ENCODE data around the gene SLC5A10. TPM values are rescaled to one million over a fixed set of nuclear protein-coding genes. Genes with fewer than 3 reads are reported as not detected.
A peak's percentile ranks its signal among the peaks of the same experiment; 100 is the strongest.

The SLC5A10 gene
- total RNA-seq, 2 donors from 2014 or later = not detected

DNA sequence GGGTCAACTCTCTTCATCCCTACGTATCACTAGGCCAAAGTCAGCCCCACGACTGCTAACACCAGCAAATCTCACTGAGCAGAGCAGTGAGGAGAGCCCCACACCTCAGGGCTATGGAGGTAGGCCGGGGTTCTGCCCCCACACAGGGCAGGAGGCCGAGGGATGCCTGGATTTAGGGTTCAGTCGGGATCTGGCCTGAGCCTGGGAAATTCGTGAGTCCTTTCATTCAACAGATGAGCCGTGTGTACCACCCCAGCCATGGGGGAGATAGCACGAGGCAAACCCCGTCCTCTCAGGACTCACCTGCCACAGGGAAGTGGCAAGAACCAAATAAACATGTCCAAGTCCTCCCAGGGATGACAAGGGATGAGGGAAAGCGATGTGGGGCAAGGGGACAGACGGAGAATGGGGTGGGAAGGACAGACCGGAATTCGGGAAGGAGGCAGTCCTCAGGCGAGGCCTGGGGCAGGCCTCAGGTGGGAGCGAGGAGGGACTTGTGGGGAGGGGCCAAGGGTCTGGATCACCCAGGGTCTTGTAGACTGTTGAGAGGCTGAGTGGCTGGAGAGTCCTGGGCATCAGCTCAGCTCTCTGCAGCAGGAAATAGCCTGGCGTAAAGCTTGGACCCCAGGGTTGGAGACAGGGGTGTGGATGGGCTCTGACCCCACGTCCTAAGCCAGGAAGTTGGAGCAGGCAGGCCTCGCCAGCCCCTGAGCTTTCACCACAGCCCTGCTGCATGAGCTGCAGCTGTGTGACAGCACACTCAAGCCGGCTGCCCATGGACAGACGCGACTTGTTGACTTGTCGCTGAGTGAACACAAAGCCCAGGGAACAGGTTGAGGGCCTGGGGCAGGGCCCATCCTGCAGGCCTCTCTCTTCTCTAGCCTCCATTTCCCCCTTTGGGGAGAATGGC, 60.5 kb downstream of the SLC5A10 start:
- H3K9me3 ChIP-seq (ENCODE audit: control insufficient read depth, low read length, poor library complexity, severe bottlenecking) = no peaks in the 10 kb centered on the region
- Mint-ChIP-seq H3K27me3 (peaks cover 7% of the 10 kb centered on the region), H3K4me1 (peaks cover 8% of the 10 kb centered on the region), H3K4me3 (peak overlapping the region; percentile 33), H3K27ac (no peak overlapping the region), H3K36me3 (ENCODE audit: low read depth) (no peaks in the 10 kb centered on the region)
- ATAC-seq = no peak
- DNase-seq = no peak

DNA sequence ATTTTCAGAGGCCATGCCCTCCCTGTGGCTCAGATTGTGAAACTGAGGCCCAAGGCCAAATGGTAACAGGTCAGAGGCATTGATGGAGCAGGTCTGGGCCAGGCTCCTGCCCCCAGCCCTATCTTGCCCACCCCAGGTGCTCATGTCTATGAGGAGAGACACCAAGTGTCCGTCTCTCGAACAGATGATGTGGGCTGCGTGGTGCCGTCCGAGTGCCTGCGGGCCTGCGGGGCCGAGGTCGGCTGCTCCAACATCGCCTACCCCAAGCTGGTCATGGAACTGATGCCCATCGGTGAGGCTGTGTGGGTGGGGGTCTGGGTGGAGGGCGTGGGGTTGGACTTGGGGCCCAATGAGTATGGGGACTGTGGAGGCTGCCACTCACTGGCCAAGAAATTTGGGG, 61.3 kb downstream of the SLC5A10 start:
- no peak for DNase-seq
- no peak overlapping the region for H3K4me3 Mint-ChIP-seq
- H3K27ac Mint-ChIP-seq = no peak overlapping the region
- H3K36me3 Mint-ChIP-seq (ENCODE audit: low read depth) = no peaks in the 10 kb centered on the region
- H3K4me1 Mint-ChIP-seq = peaks cover 8% of the 10 kb centered on the region
- H3K27me3 Mint-ChIP-seq = peaks cover 7% of the 10 kb centered on the region
- H3K9me3 ChIP-seq (ENCODE audit: control insufficient read depth, low read length, poor library complexity, severe bottlenecking) = no peaks in the 10 kb centered on the region
- no peak for ATAC-seq

DNA sequence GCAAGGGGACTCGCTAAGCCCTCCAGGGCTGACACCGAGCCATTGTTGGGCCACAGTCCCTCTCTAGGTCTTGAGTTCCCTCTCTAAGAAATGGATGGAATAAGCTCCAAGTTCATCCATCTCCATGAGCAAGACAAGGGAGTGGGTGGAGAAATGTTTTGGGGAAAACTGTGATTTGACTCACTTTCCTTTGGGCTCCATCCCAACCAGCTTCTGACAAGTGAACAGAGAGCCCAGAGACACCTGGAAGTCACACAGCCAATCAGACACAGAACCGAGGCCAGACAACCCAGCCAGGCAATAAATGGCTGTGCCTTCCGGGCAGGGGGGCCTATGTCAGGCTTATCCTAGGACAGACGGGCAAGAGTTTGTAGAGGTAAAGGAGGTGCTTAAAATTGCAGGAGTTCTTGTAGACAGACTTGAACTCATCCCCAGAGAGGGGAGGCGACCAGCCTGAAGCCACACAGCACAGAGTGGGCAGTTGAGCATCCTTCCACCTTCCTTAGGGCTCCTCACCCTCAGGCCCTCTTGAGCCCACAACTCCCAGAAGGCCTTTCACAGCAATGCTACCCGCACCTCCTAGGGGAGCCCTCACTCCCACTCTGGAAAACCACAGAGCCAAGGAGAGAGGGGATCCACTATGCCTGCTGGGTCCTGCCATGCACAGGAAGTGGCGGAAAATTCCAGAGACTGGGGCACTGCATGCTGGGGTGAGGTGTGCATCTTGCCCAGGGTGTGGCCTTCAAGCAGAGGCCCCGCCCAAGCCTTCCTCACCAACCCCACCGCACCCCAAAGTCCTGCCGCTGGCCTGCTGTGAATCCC, 62.1 kb downstream of the SLC5A10 start:
- H3K27me3 Mint-ChIP-seq = peaks cover 7% of the 10 kb centered on the region
- no peak for DNase-seq
- no peaks in the 10 kb centered on the region for H3K36me3 Mint-ChIP-seq (ENCODE audit: low read depth)

DNA sequence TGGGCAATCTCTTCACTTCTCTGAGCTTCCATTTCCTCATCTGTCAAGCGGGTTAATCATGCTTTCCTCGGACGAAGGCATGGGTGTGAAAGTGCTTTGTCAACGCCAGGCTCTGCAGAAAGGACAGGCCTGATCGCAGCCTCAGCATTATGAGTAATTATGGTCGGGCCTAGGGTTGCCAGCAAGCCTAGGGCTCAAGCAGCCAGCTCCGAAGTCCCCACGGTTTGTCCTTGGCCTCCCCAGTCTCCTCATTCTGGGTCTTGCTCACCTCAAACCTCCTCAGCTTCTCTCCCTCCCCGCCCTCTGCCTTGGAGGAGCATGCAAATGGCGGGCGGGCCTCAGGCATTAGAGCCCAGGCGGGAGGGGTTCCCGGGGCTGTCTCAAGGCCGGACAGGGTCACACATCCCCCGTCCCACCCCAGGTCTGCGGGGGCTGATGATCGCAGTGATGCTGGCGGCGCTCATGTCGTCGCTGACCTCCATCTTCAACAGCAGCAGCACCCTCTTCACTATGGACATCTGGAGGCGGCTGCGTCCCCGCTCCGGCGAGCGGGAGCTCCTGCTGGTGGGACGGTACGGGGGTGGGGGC, 62.8 kb downstream of the SLC5A10 start:
- H3K4me3 Mint-ChIP-seq = no peak overlapping the region
- H3K9me3 ChIP-seq (ENCODE audit: control insufficient read depth, low read length, poor library complexity, severe bottlenecking) = no peaks in the 10 kb centered on the region
- H3K27me3 Mint-ChIP-seq = peaks cover 7% of the 10 kb centered on the region
- no peak overlapping the region for H3K27ac Mint-ChIP-seq
- peaks cover 15% of the 10 kb centered on the region for H3K4me1 Mint-ChIP-seq
- no peak for DNase-seq
- H3K36me3 Mint-ChIP-seq (ENCODE audit: low read depth) = no peaks in the 10 kb centered on the region
- ATAC-seq = no peak

More for the DNA sequence above, 62.1 kb downstream of the SLC5A10 start:
- no peak overlapping the region for H3K27ac Mint-ChIP-seq
- no peak for ATAC-seq
- no peak overlapping the region for H3K4me3 Mint-ChIP-seq
- H3K4me1 Mint-ChIP-seq = peaks cover 14% of the 10 kb centered on the region
- no peaks in the 10 kb centered on the region for H3K9me3 ChIP-seq (ENCODE audit: control insufficient read depth, low read length, poor library complexity, severe bottlenecking)

DNA sequence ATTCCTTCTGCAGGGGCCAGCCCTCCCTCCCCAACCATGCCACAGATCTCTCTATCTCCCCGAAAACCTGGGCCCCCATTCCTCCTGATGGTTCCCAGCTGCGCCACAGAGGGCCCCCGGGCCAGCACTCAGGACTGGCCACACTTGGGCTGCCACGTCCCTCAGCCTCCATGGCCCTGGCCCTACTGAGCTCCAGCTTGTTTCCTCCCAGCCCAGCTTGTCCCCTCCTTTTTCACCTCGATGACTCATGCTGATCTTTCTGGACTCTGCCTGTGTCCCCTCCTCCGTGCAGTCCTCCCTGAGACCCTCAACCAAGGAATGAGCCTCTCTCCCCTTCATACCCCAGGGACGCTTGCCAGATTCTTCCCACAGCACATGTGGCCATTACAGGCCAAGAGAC, 63.5 kb downstream of the SLC5A10 start:
- ATAC-seq (no peak), DNase-seq (no peak)
- Mint-ChIP-seq H3K4me3 (no peak overlapping the region), H3K27ac (no peak overlapping the region), H3K27me3 (peaks cover 7% of the 10 kb centered on the region), H3K36me3 (ENCODE audit: low read depth) (no peaks in the 10 kb centered on the region), H3K4me1 (peaks cover 15% of the 10 kb centered on the region)
- no peaks in the 10 kb centered on the region for H3K9me3 ChIP-seq (ENCODE audit: control insufficient read depth, low read length, poor library complexity, severe bottlenecking)

DNA sequence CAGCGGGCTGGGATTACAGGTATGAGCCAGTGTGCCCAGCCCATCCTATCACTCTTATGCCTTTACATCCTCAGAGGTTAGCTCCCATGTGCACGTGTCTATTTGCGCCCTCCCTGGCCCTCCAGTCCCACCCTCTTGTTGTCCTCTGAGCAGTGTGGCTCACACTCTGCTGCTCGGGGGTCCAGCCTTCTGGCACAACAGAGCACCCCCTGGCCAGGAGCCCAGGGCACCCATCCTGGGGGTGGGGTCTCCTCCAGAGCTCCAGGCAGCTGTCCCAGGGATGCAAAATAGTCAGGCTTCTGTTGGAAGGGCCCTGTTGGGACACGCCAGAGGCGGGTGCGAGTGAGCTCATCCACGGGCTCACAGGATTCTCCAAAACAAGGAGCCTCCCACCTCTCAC, 64.3 kb downstream of the SLC5A10 start:
- H3K36me3 Mint-ChIP-seq (ENCODE audit: low read depth) = no peaks in the 10 kb centered on the region
- H3K4me3 Mint-ChIP-seq = no peak overlapping the region
- H3K9me3 ChIP-seq (ENCODE audit: control insufficient read depth, low read length, poor library complexity, severe bottlenecking) = no peaks in the 10 kb centered on the region
- H3K27ac Mint-ChIP-seq = no peak overlapping the region
- no peak for ATAC-seq
- peaks cover 13% of the 10 kb centered on the region for H3K4me1 Mint-ChIP-seq
- DNase-seq = no peak
- H3K27me3 Mint-ChIP-seq = peaks cover 7% of the 10 kb centered on the region

DNA sequence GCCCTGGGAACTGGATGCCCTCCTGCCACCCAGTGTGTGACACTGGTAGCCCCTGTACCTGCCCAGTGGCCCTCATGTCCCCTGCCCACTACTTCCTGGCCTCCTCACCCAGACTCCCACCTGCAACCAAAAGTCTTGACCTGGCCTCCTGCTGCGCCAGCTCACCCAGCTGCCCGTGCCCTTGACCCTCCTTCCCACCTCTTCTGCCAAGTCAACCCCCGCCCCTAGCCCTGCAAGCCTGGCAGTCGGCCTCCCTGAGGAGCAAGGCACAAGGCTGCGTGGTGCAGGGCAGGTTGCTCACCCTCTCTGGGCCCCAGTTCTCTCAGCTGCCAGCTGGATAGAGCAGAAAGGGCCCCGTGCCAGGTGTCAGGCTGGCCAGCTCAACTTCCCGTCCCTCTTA, 64.9 kb downstream of the SLC5A10 start:
- Mint-ChIP-seq H3K4me1 (peaks cover 13% of the 10 kb centered on the region), H3K4me3 (no peak overlapping the region), H3K36me3 (ENCODE audit: low read depth) (no peaks in the 10 kb centered on the region), H3K27me3 (peaks cover 7% of the 10 kb centered on the region), H3K27ac (no peak overlapping the region)
- no peak for DNase-seq
- ATAC-seq = no peak
- H3K9me3 ChIP-seq (ENCODE audit: control insufficient read depth, low read length, poor library complexity, severe bottlenecking) = no peaks in the 10 kb centered on the region

DNA sequence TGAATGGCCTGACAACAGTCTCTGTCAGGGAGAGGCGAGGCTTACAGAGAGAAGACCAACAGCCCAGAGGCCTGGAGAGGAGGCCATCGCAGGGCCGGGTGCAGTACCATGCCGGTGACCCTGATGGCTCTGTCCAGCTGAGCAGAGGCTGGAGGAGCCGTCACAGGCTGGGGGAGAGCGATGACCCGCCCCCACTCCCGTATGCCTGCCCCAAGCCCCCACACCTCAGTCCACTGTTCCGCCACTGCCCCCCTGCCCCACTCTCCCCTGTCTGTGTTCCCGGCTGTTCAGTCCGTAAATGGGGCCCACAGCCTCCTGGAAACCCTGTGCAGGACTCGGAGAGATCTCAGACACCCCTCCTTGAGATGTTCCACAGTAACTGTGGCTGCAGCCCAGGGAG, 65.4 kb downstream of the SLC5A10 start:
- H3K36me3 Mint-ChIP-seq (ENCODE audit: low read depth) = no peaks in the 10 kb centered on the region
- H3K27ac Mint-ChIP-seq = no peak overlapping the region
- no peak for ATAC-seq
- peaks cover 7% of the 10 kb centered on the region for H3K27me3 Mint-ChIP-seq
- no peaks in the 10 kb centered on the region for H3K9me3 ChIP-seq (ENCODE audit: control insufficient read depth, low read length, poor library complexity, severe bottlenecking)
- peaks cover 13% of the 10 kb centered on the region for H3K4me1 Mint-ChIP-seq
- no peak overlapping the region for H3K4me3 Mint-ChIP-seq
- no peak for DNase-seq

DNA sequence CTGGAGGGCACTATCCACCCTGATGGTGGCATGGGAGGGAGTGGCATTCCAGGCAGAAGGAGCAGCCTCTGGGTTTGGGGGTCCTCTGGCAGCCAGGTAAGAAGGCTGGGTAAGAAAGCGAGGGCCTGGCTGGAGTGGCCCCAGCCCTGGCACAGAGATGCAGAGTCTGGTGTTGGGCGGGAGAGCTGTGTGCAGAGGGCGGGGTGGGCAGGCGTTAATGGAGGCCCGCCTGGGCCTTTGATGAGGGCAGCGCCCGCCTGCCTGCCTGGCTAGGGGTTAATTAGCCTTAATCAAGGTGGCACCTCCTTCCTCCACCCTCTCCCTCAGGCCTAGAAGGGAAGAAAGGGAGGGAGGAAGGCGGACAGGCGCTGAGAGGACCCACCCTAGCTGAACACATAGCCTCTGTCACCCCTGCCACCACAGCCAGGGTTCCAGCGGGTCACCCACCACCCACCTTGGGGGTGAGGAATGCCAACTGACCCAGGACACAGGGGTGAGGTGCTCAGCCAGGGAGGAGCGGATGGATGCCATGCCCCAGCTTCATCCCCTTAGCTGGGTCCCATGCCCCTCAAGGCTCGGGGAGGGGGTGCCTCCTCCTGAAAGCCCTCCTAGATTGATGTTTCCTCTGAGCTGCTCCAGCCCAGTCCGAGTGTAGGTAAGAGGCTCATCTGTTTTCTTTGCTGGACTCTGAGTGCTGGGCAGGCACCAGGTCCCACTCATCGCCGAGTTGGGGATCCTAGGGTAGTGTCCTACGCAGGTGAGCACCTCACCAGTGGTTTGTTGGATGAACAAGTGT, 66.0 kb downstream of the SLC5A10 start:
- no peak overlapping the region for H3K4me3 Mint-ChIP-seq
- ATAC-seq (no peak), DNase-seq (no peak)

DNA sequence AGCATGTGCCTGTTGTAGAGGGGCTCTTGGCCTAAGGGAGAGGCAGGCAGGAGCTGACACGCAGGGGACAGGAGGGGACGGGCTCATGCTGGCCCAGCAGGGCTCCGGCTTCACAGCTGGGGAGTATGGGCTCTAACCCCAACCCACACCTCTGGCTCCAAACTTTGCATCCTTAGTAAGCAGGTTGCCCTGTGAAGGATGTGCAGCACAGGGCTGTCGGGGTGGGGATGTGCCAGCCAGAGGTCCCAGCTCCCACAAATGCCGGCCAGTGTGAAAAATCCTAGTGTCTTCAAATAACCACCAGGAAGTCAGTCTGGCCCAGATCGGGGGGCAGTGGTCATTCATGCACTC, 66.6 kb downstream of the SLC5A10 start:
- DNase-seq = no peak
- H3K4me3 Mint-ChIP-seq = no peak overlapping the region
- no peak overlapping the region for H3K27ac Mint-ChIP-seq
- no peak for ATAC-seq
- peaks cover 7% of the 10 kb centered on the region for H3K27me3 Mint-ChIP-seq
- peaks cover 13% of the 10 kb centered on the region for H3K4me1 Mint-ChIP-seq
- no peaks in the 10 kb centered on the region for H3K9me3 ChIP-seq (ENCODE audit: control insufficient read depth, low read length, poor library complexity, severe bottlenecking)
- no peaks in the 10 kb centered on the region for H3K36me3 Mint-ChIP-seq (ENCODE audit: low read depth)

More for the DNA sequence above, 66.0 kb downstream of the SLC5A10 start:
- peaks cover 13% of the 10 kb centered on the region for H3K4me1 Mint-ChIP-seq
- H3K27ac Mint-ChIP-seq = no peak overlapping the region
- H3K36me3 Mint-ChIP-seq (ENCODE audit: low read depth) = no peaks in the 10 kb centered on the region
- peaks cover 7% of the 10 kb centered on the region for H3K27me3 Mint-ChIP-seq
- H3K9me3 ChIP-seq (ENCODE audit: control insufficient read depth, low read length, poor library complexity, severe bottlenecking) = no peaks in the 10 kb centered on the region

DNA sequence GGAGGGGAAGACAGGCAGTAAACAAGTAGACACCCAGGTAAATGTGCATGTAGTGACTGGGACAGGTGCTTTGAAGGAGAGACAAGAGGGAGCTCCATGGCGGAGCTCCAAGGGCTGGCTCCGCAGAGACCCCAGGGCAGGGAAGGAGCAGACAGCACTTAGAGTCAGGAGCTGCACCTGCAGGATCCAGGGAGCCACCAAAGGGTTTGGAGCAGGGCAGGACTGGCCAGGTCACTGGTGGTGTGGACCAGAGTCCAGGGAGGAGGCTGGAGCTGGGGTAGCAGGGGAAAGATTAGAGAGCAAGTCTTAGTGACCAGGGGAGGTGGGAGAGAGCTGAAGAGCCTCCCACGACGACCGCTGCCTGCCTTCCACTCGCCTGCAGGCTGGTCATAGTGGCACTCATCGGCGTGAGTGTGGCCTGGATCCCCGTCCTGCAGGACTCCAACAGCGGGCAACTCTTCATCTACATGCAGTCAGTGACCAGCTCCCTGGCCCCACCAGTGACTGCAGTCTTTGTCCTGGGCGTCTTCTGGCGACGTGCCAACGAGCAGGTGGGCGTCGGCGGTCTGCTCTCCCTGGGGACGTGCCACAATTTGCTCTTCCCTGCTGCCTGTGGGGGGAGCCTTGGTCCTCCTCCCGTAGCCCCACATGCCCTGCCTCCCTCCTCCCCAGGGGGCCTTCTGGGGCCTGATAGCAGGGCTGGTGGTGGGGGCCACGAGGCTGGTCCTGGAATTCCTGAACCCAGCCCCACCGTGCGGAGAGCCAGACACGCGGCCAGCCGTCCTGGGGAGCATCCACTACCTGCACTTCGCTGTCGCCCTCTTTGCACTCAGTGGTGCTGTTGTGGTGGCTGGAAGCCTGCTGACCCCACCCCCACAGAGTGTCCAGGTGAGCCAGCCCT, 67.3 kb downstream of the SLC5A10 start:
- H3K9me3 ChIP-seq (ENCODE audit: control insufficient read depth, low read length, poor library complexity, severe bottlenecking) = no peaks in the 10 kb centered on the region
- DNase-seq (no peak), ATAC-seq (no peak)
- Mint-ChIP-seq H3K4me1 (peaks cover 14% of the 10 kb centered on the region), H3K27ac (no peak overlapping the region), H3K27me3 (peaks cover 7% of the 10 kb centered on the region), H3K36me3 (ENCODE audit: low read depth) (no peaks in the 10 kb centered on the region), H3K4me3 (peak overlapping the region; percentile 3)

DNA sequence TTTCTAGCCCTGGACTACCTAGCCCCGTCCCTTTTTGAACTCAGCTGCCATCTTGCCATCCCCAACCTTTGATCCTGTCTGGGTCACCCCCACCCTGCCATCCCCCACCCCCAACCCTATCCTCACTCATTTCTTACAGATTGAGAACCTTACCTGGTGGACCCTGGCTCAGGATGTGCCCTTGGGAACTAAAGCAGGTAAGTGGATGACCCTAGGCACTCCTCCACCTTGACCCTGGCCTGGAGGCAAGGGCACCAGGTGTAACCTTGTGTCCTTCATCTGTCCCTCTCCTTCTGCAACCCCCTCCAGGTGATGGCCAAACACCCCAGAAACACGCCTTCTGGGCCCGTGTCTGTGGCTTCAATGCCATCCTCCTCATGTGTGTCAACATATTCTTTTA, 68.1 kb downstream of the SLC5A10 start:
- H3K36me3 Mint-ChIP-seq (ENCODE audit: low read depth) = no peaks in the 10 kb centered on the region
- H3K27ac Mint-ChIP-seq = peak overlapping the region; percentile 9
- H3K4me1 Mint-ChIP-seq = peaks cover 21% of the 10 kb centered on the region
- ATAC-seq = no peak
- H3K9me3 ChIP-seq (ENCODE audit: control insufficient read depth, low read length, poor library complexity, severe bottlenecking) = no peaks in the 10 kb centered on the region
- H3K4me3 Mint-ChIP-seq = no peak overlapping the region
- no peak for DNase-seq
- peaks cover 7% of the 10 kb centered on the region for H3K27me3 Mint-ChIP-seq
